Hepatocyte (in vitro differentiated cells): Measurements from ENCODE around the gene CD79B. TPM values are rescaled to one million over a fixed set of nuclear protein-coding genes. Genes with fewer than 3 reads are reported as not detected.

Source experiments
- DNase-seq: peaks from one replicate; pipeline ENCODE4 v3.0.0-alpha.2; 2016; ENCODE audit warnings: low spot score
- H2AFZ ChIP-seq: fragments of 200-600 bp; sonication (generic); 2 replicates; pipeline ENCODE4 v1.6.0; 2016; ENCODE audit warnings: antibody characterized with exemption, mild to moderate bottlenecking
- H3K27ac ChIP-seq: fragments of 200-600 bp; sonication (generic); 2 replicates; pipeline ENCODE4 v1.5.1; 2016; ENCODE audit warnings: mild to moderate bottlenecking
- H3K27me3 ChIP-seq: fragments of 200-600 bp; sonication (generic); 2 replicates; pipeline ENCODE4 v1.6.1; 2016
- H3K36me3 ChIP-seq: fragments of 200-600 bp; sonication (generic); replicated peaks from 2 replicates; pipeline ENCODE4 v1.5.1; 2016; ENCODE audit warnings: low read depth; ENCODE audit not compliant: insufficient read depth
- H3K4me1 ChIP-seq: fragments of 200-600 bp; sonication (generic); 2 replicates; pipeline ENCODE4 v1.5.1; 2016; ENCODE audit warnings: mild to moderate bottlenecking, moderate library complexity; ENCODE audit not compliant: insufficient read depth
- H3K4me2 ChIP-seq: fragments of 200-600 bp; sonication (generic); 2 replicates; pipeline ENCODE4 v1.6.0; 2016
- H3K4me3 ChIP-seq: fragments of 200-600 bp; sonication (generic); 2 replicates; pipeline ENCODE4 v1.5.1; 2016; ENCODE audit warnings: mild to moderate bottlenecking
- H3K79me2 ChIP-seq: fragments of 200-600 bp; sonication (generic); 2 replicates; pipeline ENCODE4 v1.6.0; 2017; ENCODE audit warnings: mild to moderate bottlenecking
- H3K9me2 ChIP-seq: fragments of 200-600 bp; sonication (generic); replicated peaks from 2 replicates; pipeline ENCODE4 v1.6.0; 2017; ENCODE audit warnings: mild to moderate bottlenecking; ENCODE audit not compliant: insufficient read depth
- H3K9me3 ChIP-seq: fragments of 200-600 bp; sonication (generic); 2 replicates; pipeline ENCODE4 v1.5.1; 2016; ENCODE audit warnings: low read depth, mild to moderate bottlenecking
- H4K20me1 ChIP-seq: fragments of 200-600 bp; sonication (generic); 2 replicates; pipeline ENCODE4 v1.6.0; 2016; ENCODE audit warnings: mild to moderate bottlenecking; ENCODE audit not compliant: insufficient read depth, poor library complexity, severe bottlenecking
- EZH2 ChIP-seq: fragments of 200-600 bp; sonication (generic); IDR thresholded peaks from 2 replicates; pipeline ENCODE4 v1.6.1; 2016; ENCODE audit warnings: antibody characterized with exemption, mild to moderate bottlenecking, borderline replicate concordance
- EZH2phosphoT487 ChIP-seq: fragments of 200-600 bp; sonication (generic); IDR thresholded peaks from one replicate; pipeline ENCODE4 v1.6.1; 2018; ENCODE audit warnings: antibody characterized with exemption, mild to moderate bottlenecking, low read depth, moderate library complexity; ENCODE audit not compliant: unreplicated experiment, severe bottlenecking
- WGBS: methylation state at CpG from one replicate; pipeline ENCODE4 v1.1.6; 2016; ENCODE audit warnings: low lambda C conversion rate; ENCODE audit errors: missing lambda C conversion rate; 5-methylcytosine and 5-hydroxymethylcytosine counted together
- polyA plus RNA-seq: library from polyadenylated mRNA; unstranded; fragments of >200 nt; fragmentation: Nextera tagmentation; extraction: Ambion mirVana; gene quantifications from 2 replicates; pipeline ENCODE4 v1.2.1, GENCODE V29; 2016
- total RNA-seq: library from RNA; depleted of rRNA; stranded (reverse); fragments of >200 nt; gene quantifications from 2 replicates; pipeline ENCODE4 v1.2.3, GENCODE V29; 2014
- TF ChIP-seq, protein P1 (sequence below): fragments of 200-600 bp; sonication (generic); IDR thresholded peaks from 2 replicates; pipeline ENCODE4 v1.5.1; 2016; ENCODE audit warnings: antibody characterized with exemption, mild to moderate bottlenecking; ENCODE audit not compliant: poor library complexity

The CD79B gene
- total and polyA plus RNA-seq, 2 experiments from 2014 or later: 0.57 to 1.2 TPM

GRCh38 chr17:63945784-63946439 lies 13.8 kb upstream of the CD79B start:
- no peak overlapping the region for H3K4me3 ChIP-seq
- H3K9me2 ChIP-seq: no peaks in the 10 kb centered on the region
- no peaks in the 10 kb centered on the region for H3K4me1 ChIP-seq
- H3K36me3 ChIP-seq: no peaks in the 10 kb centered on the region
- H3K79me2 ChIP-seq: no peaks in the 10 kb centered on the region
- no peak overlapping the region for H2AFZ ChIP-seq
- DNase-seq: no peak
- no peaks in the 10 kb centered on the region for H3K9me3 ChIP-seq
- WGBS: 79% methylated on average over 6 of the region's 6 CpGs
- H3K4me2 ChIP-seq: no peak overlapping the region
- TF ChIP-seq, protein P1, sequence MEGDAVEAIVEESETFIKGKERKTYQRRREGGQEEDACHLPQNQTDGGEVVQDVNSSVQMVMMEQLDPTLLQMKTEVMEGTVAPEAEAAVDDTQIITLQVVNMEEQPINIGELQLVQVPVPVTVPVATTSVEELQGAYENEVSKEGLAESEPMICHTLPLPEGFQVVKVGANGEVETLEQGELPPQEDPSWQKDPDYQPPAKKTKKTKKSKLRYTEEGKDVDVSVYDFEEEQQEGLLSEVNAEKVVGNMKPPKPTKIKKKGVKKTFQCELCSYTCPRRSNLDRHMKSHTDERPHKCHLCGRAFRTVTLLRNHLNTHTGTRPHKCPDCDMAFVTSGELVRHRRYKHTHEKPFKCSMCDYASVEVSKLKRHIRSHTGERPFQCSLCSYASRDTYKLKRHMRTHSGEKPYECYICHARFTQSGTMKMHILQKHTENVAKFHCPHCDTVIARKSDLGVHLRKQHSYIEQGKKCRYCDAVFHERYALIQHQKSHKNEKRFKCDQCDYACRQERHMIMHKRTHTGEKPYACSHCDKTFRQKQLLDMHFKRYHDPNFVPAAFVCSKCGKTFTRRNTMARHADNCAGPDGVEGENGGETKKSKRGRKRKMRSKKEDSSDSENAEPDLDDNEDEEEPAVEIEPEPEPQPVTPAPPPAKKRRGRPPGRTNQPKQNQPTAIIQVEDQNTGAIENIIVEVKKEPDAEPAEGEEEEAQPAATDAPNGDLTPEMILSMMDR: no peak
- no peak for TF ChIP-seq EZH2
- no peak for TF ChIP-seq EZH2phosphoT487
- H4K20me1 ChIP-seq: no peaks in the 10 kb centered on the region
- no peak overlapping the region for H3K27ac ChIP-seq
- H3K27me3 ChIP-seq: no peaks in the 10 kb centered on the region

DNA sequence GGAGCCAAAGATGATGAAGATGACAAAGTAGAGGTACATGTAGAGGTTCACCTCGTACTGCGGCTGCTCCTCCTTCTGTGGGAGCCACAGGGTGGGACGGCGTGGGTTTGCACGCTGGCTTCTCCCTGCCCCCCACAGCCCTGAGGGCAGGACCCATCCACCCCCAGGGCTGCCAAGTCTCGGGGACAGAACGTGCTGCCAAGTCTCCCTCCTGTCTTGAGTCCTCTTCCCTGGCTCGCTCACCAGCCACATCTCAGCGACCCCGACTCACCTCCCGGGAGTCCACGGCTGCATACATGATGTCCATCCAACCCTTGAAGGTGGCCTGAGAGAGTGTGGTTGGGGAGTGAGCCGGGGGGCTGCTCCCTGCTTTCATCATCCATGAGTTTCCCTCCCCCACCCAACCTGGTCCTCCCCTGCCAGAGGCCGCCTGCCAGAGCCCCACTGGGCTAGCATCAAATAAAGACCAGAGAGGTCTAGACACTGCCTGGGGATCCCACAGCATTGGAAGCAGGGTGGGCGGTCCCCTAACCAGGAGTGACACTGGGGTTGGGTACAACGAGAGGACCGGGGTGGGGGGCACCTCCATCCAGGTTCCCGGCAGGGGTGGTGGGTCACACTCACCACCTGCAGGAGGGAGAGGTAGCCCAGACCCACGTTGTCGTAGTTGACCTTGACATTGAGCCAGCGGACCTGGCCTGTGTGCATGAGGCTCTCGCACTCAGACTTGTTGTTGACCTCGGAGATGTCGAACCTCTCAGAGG lies 12.8 kb upstream of the CD79B start:
- Histone ChIP-seq H3K4me1 (no peaks in the 10 kb centered on the region), H3K27me3 (no peaks in the 10 kb centered on the region), H4K20me1 (no peaks in the 10 kb centered on the region), H3K9me3 (no peaks in the 10 kb centered on the region), H3K27ac (no peak overlapping the region), H2AFZ (no peak overlapping the region), H3K4me2 (no peak overlapping the region), H3K4me3 (no peak overlapping the region), H3K9me2 (no peaks in the 10 kb centered on the region), H3K36me3 (no peaks in the 10 kb centered on the region), H3K79me2 (no peaks in the 10 kb centered on the region)
- TF ChIP-seq EZH2: no peak
- TF ChIP-seq, protein P1: no peak
- no peak for TF ChIP-seq EZH2phosphoT487
- no peak for DNase-seq
- WGBS: 95% methylated on average over 20 of the region's 24 CpGs

DNA sequence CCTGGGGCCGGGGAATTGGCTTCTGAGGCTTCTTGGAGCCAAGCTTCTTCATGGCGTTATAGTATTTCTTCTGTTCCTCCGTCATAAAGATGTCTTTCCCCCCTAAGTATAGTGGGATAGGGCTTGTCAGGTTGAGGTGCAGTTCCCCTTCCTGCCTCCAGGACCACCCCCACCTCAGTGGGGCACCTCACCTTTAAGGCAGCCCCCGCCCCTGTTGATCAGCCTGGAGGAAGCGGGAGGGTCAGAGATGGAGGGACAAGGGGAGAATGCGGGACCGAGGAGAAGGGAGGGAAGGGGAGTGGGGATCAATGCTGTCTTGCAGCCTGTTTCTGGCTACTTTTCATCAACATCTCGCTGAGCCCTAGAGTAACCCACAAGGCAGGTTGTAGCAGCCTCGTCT lies 11.6 kb upstream of the CD79B start:
- no peaks in the 10 kb centered on the region for H3K4me1 ChIP-seq
- no peak for TF ChIP-seq EZH2
- TF ChIP-seq, protein P1: no peak
- TF ChIP-seq EZH2phosphoT487: no peak
- H3K27ac ChIP-seq: no peak overlapping the region
- H3K9me2 ChIP-seq: no peaks in the 10 kb centered on the region
- H3K4me2 ChIP-seq: no peak overlapping the region
- no peak overlapping the region for H3K4me3 ChIP-seq
- 89% methylated on average over 9 of the region's 9 CpGs for WGBS
- no peaks in the 10 kb centered on the region for H3K36me3 ChIP-seq
- H3K27me3 ChIP-seq: no peaks in the 10 kb centered on the region
- no peaks in the 10 kb centered on the region for H4K20me1 ChIP-seq
- H3K9me3 ChIP-seq: no peaks in the 10 kb centered on the region
- H2AFZ ChIP-seq: no peak overlapping the region
- no peaks in the 10 kb centered on the region for H3K79me2 ChIP-seq
- DNase-seq: no peak
